ENCODE measurements around the gene KLHL29. TPM values are rescaled to one million over a fixed set of nuclear protein-coding genes. Genes with fewer than 3 reads are reported as not detected.

Gene KLHL29
- total RNA-seq, 1 experiment from 2014 or later, result 16.7 TPM

DNA sequence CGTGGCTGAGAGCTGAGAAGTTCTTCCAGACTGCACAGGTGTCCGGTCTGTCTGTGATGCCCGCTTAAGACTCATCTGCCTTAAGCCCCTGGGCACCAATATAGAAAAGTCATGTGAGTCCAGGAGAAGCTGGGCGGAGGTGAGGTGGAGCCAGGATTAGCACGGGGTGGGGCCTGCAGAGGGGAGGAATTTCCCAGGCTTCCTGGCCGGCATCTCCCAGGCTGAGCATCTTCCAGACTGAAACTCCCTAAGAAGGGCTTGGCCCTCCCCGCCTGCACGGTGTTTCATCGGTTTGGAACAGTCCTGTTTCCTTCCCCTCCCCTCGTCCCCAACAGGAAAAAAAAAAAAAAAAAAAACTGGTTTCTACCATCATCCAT lies 271.6 kb downstream of the KLHL29 start:
- ChIA-PET POLR2A (no interaction called here), CTCF (no interaction called here), RAD21 (ENCODE audit: low non-redundant PET in 1 of 2, low total read pairs in 2 of 2, uncharacterized antibody in 2 of 2, unreplicated experiment in 2 of 2) (no interaction called here)
- DNase-seq (ENCODE audit: low read depth, low spot score) (no peak), ATAC-seq (peak; percentile 56; the same call in 1 of the 2 replicates)
- Histone ChIP-seq H3K4me2 (ENCODE audit: low read length) (no peak overlapping the region), H3K27me3 (ENCODE audit: insufficient read depth, low read length) (no peaks in the 10 kb centered on the region), H3K36me3 (ENCODE audit: control insufficient read depth in 1 of 2, insufficient read depth in 2 of 2, low read length in 2 of 2) (no peaks in the 10 kb centered on the region), H3K27ac (ENCODE audit: low read depth, low read length) (no peak overlapping the region), H3K9ac (ENCODE audit: low read length) (no peak overlapping the region), H3K79me2 (ENCODE audit: insufficient read depth, low read length) (no peaks in the 10 kb centered on the region), H3K4me3 (replicated peaks in 1 of 2; ENCODE audit: low read depth in 1 of 2, low read length in 2 of 2) (no peak overlapping the region), H3K9me2 (ENCODE audit: insufficient read depth) (no peaks in the 10 kb centered on the region), H2AFZ (ENCODE audit: low read depth, low read length, poor library complexity, severe bottlenecking) (no peak overlapping the region), H3K9me3 (ENCODE audit: control insufficient read depth in 1 of 2, insufficient read depth in 1 of 2, low read depth in 1 of 2, low read length in 2 of 2) (no peaks in the 10 kb centered on the region), H3K4me1 (ENCODE audit: control insufficient read depth in 1 of 2, insufficient read depth in 2 of 2, low read length in 2 of 2) (no peaks in the 10 kb centered on the region), H4K20me1 (ENCODE audit: insufficient read depth) (no peaks in the 10 kb centered on the region)
- no peak for TF ChIP-seq CEBPB (IDR thresholded peaks at IDR 0.05; ENCODE audit: low read depth)
- intact Hi-C loops (cut with micrococcal nuclease), result no loop called here
- no TSS peak for BruUV-seq (replicated peaks)

DNA sequence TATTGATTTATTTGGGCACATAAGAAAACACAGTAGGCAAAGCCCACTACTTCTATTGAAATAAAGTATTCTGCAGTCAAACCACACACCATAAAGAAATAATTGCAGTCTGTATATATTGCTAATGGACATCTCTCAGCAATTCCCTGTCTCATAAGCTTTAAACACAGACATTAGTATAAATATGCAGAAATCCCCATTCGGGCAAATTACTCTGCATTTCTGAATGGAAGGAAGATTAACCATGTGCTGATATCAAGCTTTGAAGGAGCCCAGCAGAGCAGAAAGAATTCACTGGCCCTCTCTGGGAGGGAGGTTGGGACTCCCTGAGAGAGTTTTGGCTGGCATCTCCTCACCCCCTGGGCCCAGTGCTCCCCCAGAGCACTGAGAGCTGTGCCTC lies 272.4 kb downstream of the KLHL29 start:
- intact Hi-C loops (cut with micrococcal nuclease), result no loop called here
- Histone ChIP-seq H3K4me3 (replicated peaks in 1 of 2; ENCODE audit: low read depth in 1 of 2, low read length in 2 of 2) (no peak overlapping the region), H3K9ac (ENCODE audit: low read length) (no peak overlapping the region), H3K79me2 (ENCODE audit: insufficient read depth, low read length) (no peaks in the 10 kb centered on the region), H3K4me2 (ENCODE audit: low read length) (no peak overlapping the region), H3K9me2 (ENCODE audit: insufficient read depth) (no peaks in the 10 kb centered on the region), H3K4me1 (ENCODE audit: control insufficient read depth in 1 of 2, insufficient read depth in 2 of 2, low read length in 2 of 2) (no peaks in the 10 kb centered on the region), H3K9me3 (ENCODE audit: control insufficient read depth in 1 of 2, insufficient read depth in 1 of 2, low read depth in 1 of 2, low read length in 2 of 2) (no peaks in the 10 kb centered on the region), H2AFZ (ENCODE audit: low read depth, low read length, poor library complexity, severe bottlenecking) (no peak overlapping the region), H3K27ac (ENCODE audit: low read depth, low read length) (no peak overlapping the region), H3K27me3 (ENCODE audit: insufficient read depth, low read length) (no peaks in the 10 kb centered on the region), H3K36me3 (ENCODE audit: control insufficient read depth in 1 of 2, insufficient read depth in 2 of 2, low read length in 2 of 2) (no peaks in the 10 kb centered on the region), H4K20me1 (ENCODE audit: insufficient read depth) (no peaks in the 10 kb centered on the region)
- no peak for ATAC-seq
- ChIA-PET CTCF (no interaction called here), RAD21 (ENCODE audit: low non-redundant PET in 1 of 2, low total read pairs in 2 of 2, uncharacterized antibody in 2 of 2, unreplicated experiment in 2 of 2) (no interaction called here), POLR2A (no interaction called here)
- no peak for DNase-seq (ENCODE audit: low read depth, low spot score)
- no TSS peak for BruUV-seq (replicated peaks)
- TF ChIP-seq SIN3A (IDR thresholded peaks at IDR 0.05; ENCODE audit: low read depth) (no peak), EZH2 (IDR thresholded peaks at IDR 0.05) (no peak), SRF (IDR thresholded peaks at IDR 0.05; ENCODE audit: low read depth) (no peak), FOSL1 (IDR thresholded peaks at IDR 0.05; ENCODE audit: low read depth) (no peak), ZNF274 (IDR thresholded peaks at IDR 0.05; ENCODE audit: low read depth, low read length) (no peak), EZH2phosphoT487 (IDR thresholded peaks at IDR 0.05; ENCODE audit: borderline replicate concordance) (no peak), ELF1 (IDR thresholded peaks at IDR 0.05; ENCODE audit: borderline replicate concordance, low read depth) (no peak), EGR1 (IDR thresholded peaks at IDR 0.05; ENCODE audit: low read depth) (no peak), POLR2AphosphoS5 (IDR thresholded peaks at IDR 0.05; ENCODE audit: low read depth, low read length) (no peak), JUND (IDR thresholded peaks at IDR 0.05) (no peak), TCF7L2 (IDR thresholded peaks at IDR 0.05; ENCODE audit: borderline replicate concordance, extremely low read depth, insufficient read depth, insufficient read length) (no peak)
- TF ChIP-seq, protein P1, sequence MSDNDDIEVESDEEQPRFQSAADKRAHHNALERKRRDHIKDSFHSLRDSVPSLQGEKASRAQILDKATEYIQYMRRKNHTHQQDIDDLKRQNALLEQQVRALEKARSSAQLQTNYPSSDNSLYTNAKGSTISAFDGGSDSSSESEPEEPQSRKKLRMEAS (IDR thresholded peaks at IDR 0.05), result no peak
- TF ChIP-seq, protein P2, sequence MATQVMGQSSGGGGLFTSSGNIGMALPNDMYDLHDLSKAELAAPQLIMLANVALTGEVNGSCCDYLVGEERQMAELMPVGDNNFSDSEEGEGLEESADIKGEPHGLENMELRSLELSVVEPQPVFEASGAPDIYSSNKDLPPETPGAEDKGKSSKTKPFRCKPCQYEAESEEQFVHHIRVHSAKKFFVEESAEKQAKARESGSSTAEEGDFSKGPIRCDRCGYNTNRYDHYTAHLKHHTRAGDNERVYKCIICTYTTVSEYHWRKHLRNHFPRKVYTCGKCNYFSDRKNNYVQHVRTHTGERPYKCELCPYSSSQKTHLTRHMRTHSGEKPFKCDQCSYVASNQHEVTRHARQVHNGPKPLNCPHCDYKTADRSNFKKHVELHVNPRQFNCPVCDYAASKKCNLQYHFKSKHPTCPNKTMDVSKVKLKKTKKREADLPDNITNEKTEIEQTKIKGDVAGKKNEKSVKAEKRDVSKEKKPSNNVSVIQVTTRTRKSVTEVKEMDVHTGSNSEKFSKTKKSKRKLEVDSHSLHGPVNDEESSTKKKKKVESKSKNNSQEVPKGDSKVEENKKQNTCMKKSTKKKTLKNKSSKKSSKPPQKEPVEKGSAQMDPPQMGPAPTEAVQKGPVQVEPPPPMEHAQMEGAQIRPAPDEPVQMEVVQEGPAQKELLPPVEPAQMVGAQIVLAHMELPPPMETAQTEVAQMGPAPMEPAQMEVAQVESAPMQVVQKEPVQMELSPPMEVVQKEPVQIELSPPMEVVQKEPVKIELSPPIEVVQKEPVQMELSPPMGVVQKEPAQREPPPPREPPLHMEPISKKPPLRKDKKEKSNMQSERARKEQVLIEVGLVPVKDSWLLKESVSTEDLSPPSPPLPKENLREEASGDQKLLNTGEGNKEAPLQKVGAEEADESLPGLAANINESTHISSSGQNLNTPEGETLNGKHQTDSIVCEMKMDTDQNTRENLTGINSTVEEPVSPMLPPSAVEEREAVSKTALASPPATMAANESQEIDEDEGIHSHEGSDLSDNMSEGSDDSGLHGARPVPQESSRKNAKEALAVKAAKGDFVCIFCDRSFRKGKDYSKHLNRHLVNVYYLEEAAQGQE (IDR thresholded peaks at IDR 0.05; ENCODE audit: low read depth), result no peak
- TF ChIP-seq, protein P3, sequence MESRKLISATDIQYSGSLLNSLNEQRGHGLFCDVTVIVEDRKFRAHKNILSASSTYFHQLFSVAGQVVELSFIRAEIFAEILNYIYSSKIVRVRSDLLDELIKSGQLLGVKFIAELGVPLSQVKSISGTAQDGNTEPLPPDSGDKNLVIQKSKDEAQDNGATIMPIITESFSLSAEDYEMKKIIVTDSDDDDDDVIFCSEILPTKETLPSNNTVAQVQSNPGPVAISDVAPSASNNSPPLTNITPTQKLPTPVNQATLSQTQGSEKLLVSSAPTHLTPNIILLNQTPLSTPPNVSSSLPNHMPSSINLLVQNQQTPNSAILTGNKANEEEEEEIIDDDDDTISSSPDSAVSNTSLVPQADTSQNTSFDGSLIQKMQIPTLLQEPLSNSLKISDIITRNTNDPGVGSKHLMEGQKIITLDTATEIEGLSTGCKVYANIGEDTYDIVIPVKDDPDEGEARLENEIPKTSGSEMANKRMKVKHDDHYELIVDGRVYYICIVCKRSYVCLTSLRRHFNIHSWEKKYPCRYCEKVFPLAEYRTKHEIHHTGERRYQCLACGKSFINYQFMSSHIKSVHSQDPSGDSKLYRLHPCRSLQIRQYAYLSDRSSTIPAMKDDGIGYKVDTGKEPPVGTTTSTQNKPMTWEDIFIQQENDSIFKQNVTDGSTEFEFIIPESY (IDR thresholded peaks at IDR 0.05; ENCODE audit: extremely low read depth, insufficient replicate concordance, low read length), result no peak
